Natural killer cell treated with Interleukin-12 subunit alpha and Interleukin-12 subunit beta and Interleukin-15 and Interleukin-18, amount 100 ng/mL, for 72 hours (primary cell): Measurements from ENCODE around the gene ZFY. TPM values are rescaled to one million over a fixed set of nuclear protein-coding genes. Genes with fewer than 3 reads are reported as not detected.

Experiments
- ATAC-seq, 2 donors: fragments of 150-1000 bp; cut with Tn5 transposase in 1 of 2; sonication (Bioruptor Pico), chemical (Tn5 transposase) in 1 of 2; 2 replicates each; pipeline ENCODE4 v1.10.0; 2021
- DNase-seq: peaks from one replicate; pipeline ENCODE4 v3.0.0; 2022; ENCODE audit warnings: low spot score
- H3K27ac Mint-ChIP-seq, 2 donors: 1 replicate in 1 of 2; 2 replicates in 1 of 2; pipeline ENCODE4 v1.8.0; 2022; ENCODE audit warnings: mixed read lengths in 2 of 2, mild to moderate bottlenecking in 1 of 2, moderate library complexity in 1 of 2
- H3K27me3 Mint-ChIP-seq, 2 donors: 1 replicate in 1 of 2; 2 replicates in 1 of 2; pipeline ENCODE4 v1.8.0; 2022; ENCODE audit warnings: mixed read lengths in 2 of 2
- H3K36me3 Mint-ChIP-seq: one replicate; pipeline ENCODE4 v1.8.0; 2022; ENCODE audit warnings: mixed read lengths
- H3K4me1 Mint-ChIP-seq, 2 donors: 1 replicate in 1 of 2; 2 replicates in 1 of 2; pipeline ENCODE4 v1.8.0; 2022; ENCODE audit warnings: low read depth in 2 of 2, mixed read lengths in 2 of 2, mild to moderate bottlenecking in 1 of 2
- H3K4me3 Mint-ChIP-seq: one replicate; pipeline ENCODE4 v1.8.0; 2022; ENCODE audit warnings: mixed read lengths
- H3K9me3 Mint-ChIP-seq: 2 replicates; pipeline ENCODE4 v1.8.0; 2022; ENCODE audit warnings: mixed read lengths
- total RNA-seq, 2 donors: library from RNA; stranded (reverse); gene quantifications; one replicate each; pipeline ENCODE4 v1.2.3, GENCODE V29; 2022

ZFY gene
- 10 to 100 TPM in 1 of 2 donors, not detected in 1; 21.4 TPM for total RNA-seq

- Mint-ChIP-seq H3K9me3 (no peaks in the 10 kb centered on the region), H3K4me3 (peak within 1 kb of the TSS; percentile 98), H3K4me1 (peaks cover 0 to 17% of the 10 kb centered on the region in 2 donors), H3K27me3 (no peaks in the 10 kb centered on the region), H3K36me3 (peaks cover 13% of the 10 kb centered on the region), H3K27ac (peak within 1 kb of the TSS in 1 of 2 donors; percentile 95)
- ATAC-seq = peak in 1 of 2 donors; percentile 79
- no peak for DNase-seq
Observed at GRCh38 chrY:2934861-2935715, at the start of gene ZFY. Gene ZFY, plus strand, starts transcription at chrY:2935381. Its CDS starts 18,556 bp downstream, at chrY:2953937.

- DNase-seq (no peak), ATAC-seq (no peak)
- Mint-ChIP-seq H3K36me3 (no peaks in the 10 kb centered on the region), H3K4me3 (no peak overlapping the region), H3K9me3 (no peaks in the 10 kb centered on the region), H3K27ac (no peak overlapping the region), H3K4me1 (peaks cover 0 to 23% of the 10 kb centered on the region in 2 donors), H3K27me3 (no peaks in the 10 kb centered on the region)
Observed at GRCh38 chrY:2885880-2886279, 49.3 kb upstream of the ZFY start.

- no peaks in the 10 kb centered on the region for H3K9me3 Mint-ChIP-seq
- peak overlapping the region; percentile 72 for H3K4me3 Mint-ChIP-seq
- ATAC-seq (peak in 1 of 2 donors; percentile 74), DNase-seq (no peak)
- H3K4me1 Mint-ChIP-seq = peaks cover 0 to 23% of the 10 kb centered on the region in 2 donors
- H3K36me3 Mint-ChIP-seq = no peaks in the 10 kb centered on the region
- no peaks in the 10 kb centered on the region for H3K27me3 Mint-ChIP-seq
- H3K27ac Mint-ChIP-seq = peak overlapping the region in 1 of 2 donors; percentile 88
Observed at GRCh38 chrY:2887386-2887785, 47.8 kb upstream of the ZFY start.

GRCh38 chrY:2887955-2888354 lies 47.2 kb upstream of the ZFY start:
- H3K27me3 Mint-ChIP-seq = no peaks in the 10 kb centered on the region
- ATAC-seq (peak in 1 of 2 donors; percentile 97), DNase-seq (no peak)
- H3K4me1 Mint-ChIP-seq = peaks cover 0 to 23% of the 10 kb centered on the region in 2 donors
- no peaks in the 10 kb centered on the region for H3K36me3 Mint-ChIP-seq
- H3K27ac Mint-ChIP-seq = peak overlapping the region in 1 of 2 donors; percentile 88
- no peaks in the 10 kb centered on the region for H3K9me3 Mint-ChIP-seq
- H3K4me3 Mint-ChIP-seq = peak overlapping the region; percentile 72

GRCh38 chrY:2893471-2893870 lies 41.7 kb upstream of the ZFY start:
- no peak overlapping the region for H3K4me3 Mint-ChIP-seq
- ATAC-seq = no peak
- peaks cover 0 to 6% of the 10 kb centered on the region in 2 donors for H3K4me1 Mint-ChIP-seq
- H3K27ac Mint-ChIP-seq = no peak overlapping the region
- peaks cover 7% of the 10 kb centered on the region for H3K36me3 Mint-ChIP-seq
- H3K9me3 Mint-ChIP-seq = no peaks in the 10 kb centered on the region
- H3K27me3 Mint-ChIP-seq = no peaks in the 10 kb centered on the region
- DNase-seq = no peak

GRCh38 chrY:2896050-2896449 lies 39.1 kb upstream of the ZFY start:
- no peaks in the 10 kb centered on the region for H3K4me1 Mint-ChIP-seq
- ATAC-seq (no peak), DNase-seq (no peak)
- H3K9me3 Mint-ChIP-seq = no peaks in the 10 kb centered on the region
- peaks cover 0 to 6% of the 10 kb centered on the region in 2 donors for H3K27me3 Mint-ChIP-seq
- H3K4me3 Mint-ChIP-seq = no peak overlapping the region
- H3K27ac Mint-ChIP-seq = no peak overlapping the region
- peaks cover 11% of the 10 kb centered on the region for H3K36me3 Mint-ChIP-seq

GRCh38 chrY:2907356-2907755 lies 27.8 kb upstream of the ZFY start:
- DNase-seq (no peak), ATAC-seq (no peak)
- Mint-ChIP-seq H3K4me1 (no peaks in the 10 kb centered on the region), H3K36me3 (peaks cover under 1% of the 10 kb centered on the region), H3K4me3 (no peak overlapping the region), H3K27me3 (no peaks in the 10 kb centered on the region), H3K9me3 (no peaks in the 10 kb centered on the region), H3K27ac (no peak overlapping the region)

GRCh38 chrY:2913066-2913815 lies 21.9 kb upstream of the ZFY start:
- no peak overlapping the region for H3K27ac Mint-ChIP-seq

GRCh38 chrY:2934078-2934477 lies 1.1 kb upstream of the ZFY start:
- Mint-ChIP-seq H3K27me3 (no peaks in the 10 kb centered on the region), H3K27ac (peak overlapping the region in 1 of 2 donors; percentile 95), H3K36me3 (peaks cover 8% of the 10 kb centered on the region), H3K4me3 (peak overlapping the region; percentile 74), H3K9me3 (no peaks in the 10 kb centered on the region), H3K4me1 (peaks cover 0 to 11% of the 10 kb centered on the region in 2 donors)
- ATAC-seq (no peak), DNase-seq (no peak)

More at GRCh38 chrY:2913066-2913815, 21.9 kb upstream of the ZFY start:
- Mint-ChIP-seq H3K27me3 (no peaks in the 10 kb centered on the region), H3K4me3 (no peak overlapping the region), H3K36me3 (no peaks in the 10 kb centered on the region), H3K9me3 (no peaks in the 10 kb centered on the region), H3K4me1 (peaks cover 0 to 6% of the 10 kb centered on the region in 2 donors)
- DNase-seq (no peak), ATAC-seq (peak in 1 of 2 donors; percentile 57)

- no peaks in the 10 kb centered on the region for H3K9me3 Mint-ChIP-seq
- peak overlapping the region in 1 of 2 donors; percentile 95 for H3K27ac Mint-ChIP-seq
- ATAC-seq (peak in 1 of 2 donors; percentile 88), DNase-seq (no peak)
- H3K27me3 Mint-ChIP-seq = no peaks in the 10 kb centered on the region
- peaks cover 0 to 17% of the 10 kb centered on the region in 2 donors for H3K4me1 Mint-ChIP-seq
- peaks cover 13% of the 10 kb centered on the region for H3K36me3 Mint-ChIP-seq
- H3K4me3 Mint-ChIP-seq = peak overlapping the region; percentile 98
Observed at GRCh38 chrY:2935716-2936435, 695 bp downstream of the ZFY start.

- peaks cover 13% of the 10 kb centered on the region for H3K36me3 Mint-ChIP-seq
- H3K27me3 Mint-ChIP-seq = no peaks in the 10 kb centered on the region
- no peaks in the 10 kb centered on the region for H3K9me3 Mint-ChIP-seq
- peaks cover 0 to 17% of the 10 kb centered on the region in 2 donors for H3K4me1 Mint-ChIP-seq
- DNase-seq (no peak), ATAC-seq (no peak)
- H3K4me3 Mint-ChIP-seq = peak overlapping the region; percentile 98
- peak overlapping the region in 1 of 2 donors; percentile 95 for H3K27ac Mint-ChIP-seq
Observed at GRCh38 chrY:2936436-2936750, 1.2 kb downstream of the ZFY start.

- no peak for DNase-seq
- Mint-ChIP-seq H3K9me3 (no peaks in the 10 kb centered on the region), H3K4me3 (peak overlapping the region; percentile 98), H3K36me3 (peaks cover 13% of the 10 kb centered on the region), H3K27ac (peak overlapping the region in 1 of 2 donors; percentile 95), H3K27me3 (no peaks in the 10 kb centered on the region), H3K4me1 (peaks cover 0 to 17% of the 10 kb centered on the region in 2 donors)
- no peak for ATAC-seq
Observed at GRCh38 chrY:2937149-2937548, 2.0 kb downstream of the ZFY start.

- H3K27ac Mint-ChIP-seq = peak overlapping the region in 1 of 2 donors; percentile 56
Observed at GRCh38 chrY:2949590-2950252, 14.5 kb downstream of the ZFY start.

More at GRCh38 chrY:2949590-2950252, 14.5 kb downstream of the ZFY start:
- peaks cover 0 to 24% of the 10 kb centered on the region in 2 donors for H3K4me1 Mint-ChIP-seq
- H3K27me3 Mint-ChIP-seq = no peaks in the 10 kb centered on the region
- DNase-seq = no peak
- no peak overlapping the region for H3K4me3 Mint-ChIP-seq
- ATAC-seq = peak in 1 of 2 donors; percentile 81
- H3K9me3 Mint-ChIP-seq = no peaks in the 10 kb centered on the region
- no peaks in the 10 kb centered on the region for H3K36me3 Mint-ChIP-seq
